HK-2 (cell line): Measurements from ENCODE around the gene ARFGAP1.

Experiments
- DNase-seq: peaks from one replicate; pipeline ENCODE4 v3.0.0-alpha.2; 2018; ENCODE audit not compliant: unreplicated experiment

The ARFGAP1 gene

DNA sequence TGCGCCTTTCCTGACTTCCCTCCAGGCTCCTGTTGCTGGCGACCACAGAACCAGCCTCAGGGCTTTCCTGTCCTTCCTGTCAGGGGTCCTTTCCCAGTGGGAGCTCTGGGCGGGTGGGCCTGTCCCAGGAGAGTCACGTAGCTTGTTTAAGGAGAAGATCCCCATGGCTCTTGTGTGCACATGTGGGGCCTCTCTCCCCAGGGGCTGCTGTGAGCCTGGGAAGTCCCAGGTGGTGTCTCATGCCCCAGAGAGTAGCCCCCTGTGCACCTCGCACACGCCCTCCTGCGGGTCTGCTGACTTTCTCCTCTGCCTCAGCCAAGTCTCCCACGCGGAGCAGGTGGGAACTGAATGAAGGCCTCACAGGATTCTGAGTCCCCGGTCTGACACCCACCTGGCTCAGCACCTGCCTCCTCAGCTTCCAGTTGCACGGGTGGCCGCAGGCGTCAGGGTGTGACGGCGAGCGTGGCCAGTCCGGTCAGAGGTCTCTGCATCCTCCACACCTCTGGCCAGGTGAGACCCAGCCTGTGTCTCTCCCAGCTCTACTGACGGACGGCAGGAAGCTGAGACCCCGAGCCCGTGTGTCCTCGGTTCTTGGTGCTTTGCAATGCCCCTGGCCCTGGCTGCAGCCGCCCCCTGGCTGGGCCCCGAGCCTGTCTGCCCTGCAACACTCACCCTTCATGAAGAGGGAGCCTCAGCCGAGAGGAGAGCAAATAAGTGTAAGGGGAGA, 12.7 kb upstream of the ARFGAP1 start:
- DNase-seq = no peak

DNA sequence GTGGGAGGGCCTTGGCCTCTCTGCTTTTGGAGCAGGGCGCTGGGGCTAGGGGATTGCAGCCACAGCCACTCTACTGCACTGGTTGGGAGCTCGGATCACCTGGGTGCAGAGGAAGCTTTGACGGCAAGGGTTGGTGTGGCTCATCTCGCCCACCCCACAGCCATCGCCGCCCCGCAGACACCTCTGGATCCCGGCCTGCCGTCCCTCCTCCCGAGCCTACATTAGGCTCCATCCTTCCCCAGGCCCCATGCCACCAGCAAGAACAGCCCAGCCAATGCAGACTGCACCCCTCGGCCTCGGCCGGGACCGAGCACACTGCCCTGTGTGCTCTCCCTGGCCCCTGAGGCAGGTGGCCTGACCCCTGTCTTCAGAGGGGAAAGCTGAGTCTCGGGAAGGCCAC, 12.1 kb upstream of the ARFGAP1 start:
- DNase-seq = no peak

DNA sequence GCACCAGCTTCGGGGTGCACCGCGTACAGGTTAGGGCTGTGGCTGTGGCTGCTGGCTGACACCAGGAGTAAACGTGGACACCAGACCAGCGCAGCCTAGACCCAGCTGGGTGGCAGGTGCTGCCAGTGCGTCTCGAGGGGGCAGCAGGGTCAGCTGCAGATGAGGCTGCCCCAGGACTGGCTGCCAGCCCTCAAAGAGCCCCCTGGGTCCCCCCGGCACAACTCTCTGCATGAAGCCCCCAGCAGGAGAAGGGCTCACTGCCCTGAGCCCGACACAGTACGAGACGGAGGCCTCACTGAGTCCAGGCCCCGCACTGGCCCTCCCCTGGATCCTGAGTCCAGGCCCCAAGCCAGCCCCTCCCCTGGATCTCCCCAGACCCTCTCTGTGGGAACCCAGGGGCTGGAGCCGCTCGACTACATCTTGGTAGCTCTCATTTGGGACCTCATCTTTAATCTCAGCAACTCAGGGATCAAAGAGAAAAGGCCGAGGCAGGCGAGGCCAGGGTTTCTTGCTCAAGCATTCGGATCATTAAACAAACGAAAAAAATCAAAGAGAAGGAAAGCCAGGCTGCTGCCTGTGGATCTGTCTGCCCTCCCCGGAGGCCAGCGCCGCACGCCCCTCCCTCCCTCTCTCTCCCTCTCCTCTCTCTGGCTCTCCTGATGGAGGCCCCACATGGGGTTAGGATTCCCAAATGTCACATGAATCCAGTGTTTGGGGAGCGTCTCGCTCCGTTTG, 11.4 kb upstream of the ARFGAP1 start:
- DNase-seq = no peak

GRCh38 chr20:63261795-63262528, 10.7 kb upstream of the ARFGAP1 start:
- no peak for DNase-seq

- no peak for DNase-seq
Observed at GRCh38 chr20:63262836-63263235, 9.8 kb upstream of the ARFGAP1 start.

DNA sequence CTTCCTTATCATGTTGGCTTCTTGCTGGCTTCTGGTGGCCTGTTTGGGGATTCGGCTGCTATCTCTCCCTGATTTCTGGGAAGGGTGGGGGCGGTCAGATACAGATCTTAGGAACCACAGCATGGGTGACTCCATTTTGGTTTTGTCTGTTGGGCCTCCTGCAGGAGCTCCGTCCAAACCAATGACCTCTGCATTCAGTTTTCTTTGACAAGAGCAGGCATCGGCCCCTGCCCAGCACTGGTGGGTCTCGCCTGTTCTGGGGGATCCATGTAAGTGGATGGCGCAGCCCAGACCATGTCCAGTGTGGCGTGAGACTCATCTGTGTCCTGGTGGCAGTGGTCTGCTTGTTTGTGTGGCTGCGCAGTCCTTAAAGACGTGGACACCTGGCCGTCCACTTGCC, 8.6 kb upstream of the ARFGAP1 start:
- DNase-seq = no peak

- DNase-seq = no peak
Observed at GRCh38 chr20:63264519-63264918, 8.1 kb upstream of the ARFGAP1 start.

DNA sequence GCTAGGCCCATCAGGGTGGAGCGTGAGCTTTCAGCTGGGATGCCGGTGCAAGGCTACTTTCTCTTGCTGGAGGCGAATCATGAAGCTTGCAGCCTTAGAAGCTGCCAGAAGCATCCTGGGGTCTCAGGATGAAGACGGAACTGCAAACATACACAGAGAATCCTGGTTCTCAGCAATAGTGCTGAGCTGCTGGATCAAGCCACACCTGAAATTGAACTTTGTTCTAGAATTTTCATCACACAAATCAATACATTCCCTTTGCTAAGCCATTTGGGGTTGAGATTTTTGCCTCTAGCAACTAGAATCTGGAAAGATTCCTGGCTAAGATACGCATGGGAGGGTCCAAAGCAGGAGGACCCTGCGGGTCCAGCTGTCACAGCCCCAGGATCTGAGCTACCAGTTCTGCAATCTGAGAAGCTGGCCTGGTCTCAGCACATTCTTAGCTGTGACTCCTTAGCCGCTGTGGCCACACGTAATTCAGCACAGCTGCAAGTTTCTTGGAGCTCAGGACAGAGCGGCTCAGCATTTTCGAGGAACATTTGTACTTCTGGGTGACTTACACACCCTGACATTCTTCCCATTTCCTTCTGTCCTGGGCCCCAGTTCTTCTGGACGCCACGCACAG, 6.6 kb upstream of the ARFGAP1 start:
- no peak for DNase-seq

DNA sequence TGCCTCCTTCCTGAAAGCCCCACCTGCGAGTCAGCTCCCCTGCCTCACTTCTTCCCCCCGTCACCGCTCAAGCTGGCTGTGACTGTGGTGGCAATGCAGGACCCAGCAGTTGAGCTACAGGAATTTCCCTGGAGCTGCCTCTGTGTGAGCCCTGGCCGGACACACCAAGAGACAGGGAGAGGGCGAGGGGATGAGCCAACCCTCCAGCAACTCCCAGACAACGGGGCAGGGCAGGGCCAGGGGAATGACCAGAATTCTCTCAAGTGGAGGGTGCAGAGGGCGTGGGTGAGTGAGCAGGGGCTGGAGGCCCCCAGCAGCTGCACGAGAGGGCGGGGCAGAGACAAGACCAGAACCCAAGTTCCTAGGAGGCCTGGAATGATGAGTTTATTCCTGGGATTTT, 4.9 kb upstream of the ARFGAP1 start:
- DNase-seq = no peak

DNA sequence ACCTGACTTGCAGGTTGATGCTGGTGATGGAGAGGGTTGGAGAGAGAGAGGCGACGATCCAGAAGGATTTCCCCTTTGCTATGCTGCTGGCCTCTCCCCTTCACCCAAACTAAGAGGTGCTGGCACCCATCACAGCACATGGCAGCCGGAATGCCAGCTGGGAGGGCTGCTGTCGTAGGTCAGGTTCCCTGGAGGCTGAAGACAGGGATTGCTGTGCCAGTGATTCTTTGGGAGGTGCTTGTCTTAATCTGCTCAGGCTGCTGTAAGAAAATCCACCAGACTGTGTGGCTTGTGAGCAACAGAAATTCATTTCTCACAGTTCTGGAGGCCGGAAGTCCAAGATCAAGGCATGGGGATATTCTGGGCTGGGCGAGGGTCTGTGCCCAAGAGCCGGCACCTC, 4.4 kb upstream of the ARFGAP1 start:
- DNase-seq = no peak

GRCh38 chr20:63268671-63269439, 3.8 kb upstream of the ARFGAP1 start:
- no peak for DNase-seq

GRCh38 chr20:63269724-63270123, 2.9 kb upstream of the ARFGAP1 start:
- no peak for DNase-seq

- no peak for DNase-seq
Observed at GRCh38 chr20:63270606-63271325, 1.8 kb upstream of the ARFGAP1 start.

DNA sequence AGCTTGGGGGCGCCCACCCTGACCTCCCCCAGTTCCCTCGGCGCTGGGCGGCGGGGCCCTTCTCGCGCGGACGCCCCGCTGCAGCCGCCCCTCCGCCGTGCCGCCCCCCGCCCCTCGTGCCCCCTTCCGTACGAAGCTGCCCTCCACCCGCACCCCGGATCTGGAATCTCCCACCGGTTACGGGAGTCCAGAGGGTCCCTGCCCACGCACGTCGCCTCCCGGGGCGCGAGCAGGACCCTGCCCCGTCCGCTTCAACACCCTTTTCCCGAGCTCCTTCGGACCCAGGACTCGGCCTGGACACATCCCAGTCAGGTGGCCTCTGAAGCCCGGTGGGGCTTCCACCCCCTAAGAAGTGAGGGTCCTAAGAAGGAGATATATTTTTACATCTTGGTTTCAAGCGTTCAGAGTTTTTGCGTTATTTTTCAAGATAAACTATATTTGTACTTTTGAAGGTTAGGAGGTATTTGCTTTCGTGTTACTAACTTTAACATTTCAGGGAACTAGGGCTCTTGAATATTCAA, 506 bp downstream of the ARFGAP1 start:
- DNase-seq = no peak

DNA sequence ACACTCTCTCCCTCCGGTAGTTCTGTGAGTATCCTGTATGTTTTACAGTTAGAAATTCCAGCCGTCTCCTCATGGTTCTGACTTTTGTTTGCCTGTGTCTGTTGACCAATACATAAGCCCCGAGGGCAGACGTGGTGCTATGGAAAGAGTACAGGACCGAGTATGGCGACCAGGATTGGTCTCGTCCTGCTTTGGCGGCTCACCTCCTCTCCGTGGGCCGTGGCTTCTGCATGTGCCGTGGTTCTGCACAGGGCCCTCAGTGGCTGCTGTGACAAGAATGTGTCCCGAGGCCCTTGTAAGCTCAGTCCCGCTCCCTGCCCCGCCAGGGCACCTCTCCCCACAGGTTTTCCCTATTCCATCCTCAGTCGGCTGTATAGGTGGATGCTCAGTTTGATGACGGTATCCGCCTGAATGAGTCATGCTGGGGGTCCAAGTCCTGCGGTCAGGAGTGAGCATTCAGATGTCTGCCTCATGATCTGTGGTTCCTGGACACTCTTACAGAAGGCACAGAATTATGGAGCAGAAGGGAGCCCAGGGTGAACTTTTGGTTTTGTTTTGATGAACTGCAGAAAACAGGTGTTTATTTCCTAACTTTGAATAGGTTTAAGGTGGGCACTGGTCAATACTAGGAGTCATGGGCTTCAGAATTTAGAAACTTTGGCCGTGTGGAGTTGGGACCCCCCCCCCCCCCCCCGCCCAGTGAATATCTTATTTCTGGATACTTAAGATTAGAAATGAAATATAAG, 1.2 kb downstream of the ARFGAP1 start:
- peak; percentile 83 for DNase-seq

GRCh38 chr20:63274381-63275228, 2.0 kb downstream of the ARFGAP1 start:
- no peak for DNase-seq

GRCh38 chr20:63275825-63276224, 3.2 kb downstream of the ARFGAP1 start:
- no peak for DNase-seq

GRCh38 chr20:63276956-63277355, 4.3 kb downstream of the ARFGAP1 start:
- DNase-seq = no peak
